ENCODE data around the gene DPYD. TPM values are rescaled to one million over a fixed set of nuclear protein-coding genes. Genes with fewer than 3 reads are reported as not detected.

DPYD gene
- total and polyA plus RNA-seq, 9 of the 15 experiments (the other 6 are each of a cell fraction or from before 2014, with no cell fraction given) = 0.03 to 0.25 (median 0.08) TPM; not detected in 2

GRCh38 chr1:97174039-97174704 is 746.7 kb downstream of the DPYD start:
- Histone ChIP-seq H3K36me3 (ENCODE audit: control insufficient read depth, insufficient read depth, low read length) (no peaks in the 10 kb centered on the region), H3K9ac (ENCODE audit: insufficient read depth in 1 of 2, low read depth in 2 of 2, low read length in 2 of 2) (no peak overlapping the region), H3K9me3 (replicated peaks; ENCODE audit: control insufficient read depth, insufficient read depth, low read depth, low read length) (0 out of 2 replicates have a peak, but pooled peaks cover 2% of the 10 kb centered on the region), H3K4me1 (replicated peaks in 1 of 2; ENCODE audit: control insufficient read depth in 2 of 2, insufficient read depth in 2 of 2, low read length in 2 of 2) (no peaks in the 10 kb centered on the region), H3K4me2 (ENCODE audit: insufficient read depth, low read length) (no peak overlapping the region), H3K9me1 (ENCODE audit: control insufficient read depth, insufficient read depth, low read length) (no peaks in the 10 kb centered on the region), H3K27me3 (ENCODE audit: control insufficient read depth in 2 of 2, insufficient read depth in 2 of 2, low read length in 2 of 2) (no peaks in the 10 kb centered on the region), H2AFZ (ENCODE audit: low read depth, low read length) (no peak overlapping the region), H3K79me2 (ENCODE audit: control insufficient read depth, insufficient read depth, low read length) (no peaks in the 10 kb centered on the region), H4K20me1 (replicated peaks; ENCODE audit: control insufficient read depth, insufficient read depth, low read length) (no peaks in the 10 kb centered on the region), H3K27ac (ENCODE audit: extremely low read depth, low read depth, low read length) (no peak overlapping the region), H3K4me3 (no peak overlapping the region)
- DNase-seq (ENCODE audit: extremely low read depth in 1 of 4, low spot score in 3 of 4) (no peak), ATAC-seq (no peak), FAIRE-seq (no peak)
- no TSS peak for BruUV-seq (replicated peaks)
- intact Hi-C loops (cut with micrococcal nuclease) (no loop called here), in situ Hi-C loops (cut with MboI) (no loop called here)
- CTCF ChIA-PET (ENCODE audit: low intra/inter-chr PET ratio) = no interaction called here
- 0% methylated on average over 4 of the region's 4 CpGs for WGBS (ENCODE audit: insufficient coverage, low coverage, missing lambda C conversion rate)
- POLR2A ChIA-PET = no interaction called here
- TF ChIP-seq THAP7 (CRISPR knock-in tag; IDR thresholded peaks at IDR 0.05) (no peak), BRD9 (IDR thresholded peaks at IDR 0.05; ENCODE audit: low read depth, partially characterized antibody) (no peak), KLF13 (tag; IDR thresholded peaks at IDR 0.05; ENCODE audit: borderline replicate concordance, low read depth) (no peak), RBM15 (IDR thresholded peaks at IDR 0.05; ENCODE audit: insufficient read depth, low read length) (no peak), ZBTB33 (CRISPR knock-in tag; IDR thresholded peaks at IDR 0.05) (no peak), ZNF79 (CRISPR knock-in tag; IDR thresholded peaks at IDR 0.05; ENCODE audit: low read depth) (no peak), ELF2 (CRISPR knock-in tag; IDR thresholded peaks at IDR 0.05) (no peak), ZNF512 (tag; IDR thresholded peaks at IDR 0.05) (no peak), SRSF7 (optimal IDR thresholded peaks at IDR 0.05; ENCODE audit: low read depth, low read length) (no peak), MITF (IDR thresholded peaks at IDR 0.05) (no peak), E2F6 (IDR thresholded peaks at IDR 0.05; ENCODE audit: borderline replicate concordance in 1 of 2, extremely low read depth in 1 of 2, insufficient read depth in 1 of 2, insufficient read length in 1 of 2, low read depth in 1 of 2, low read length in 1 of 2, poor library complexity in 1 of 2, severe bottlenecking in 1 of 2) (no peak), LEF1 (IDR thresholded peaks at IDR 0.05) (no peak), ZNF444 (CRISPR knock-in tag; IDR thresholded peaks at IDR 0.05) (no peak), SP2 (IDR thresholded peaks at IDR 0.05; ENCODE audit: extremely low read depth, low read depth, low read length, poor library complexity, severe bottlenecking) (no peak)
